CD4-positive, alpha-beta T cell treated with Interleukin-21 for 1 hour (primary cell): ENCODE results near the gene EFCAB12.
"Not testable (repeated sequence)": the region's sequence is repeated elsewhere in the genome, so short reads cannot be mapped to it uniquely, and the experiment has no call there.

Experiments
- DNase-seq: peaks from one replicate; pipeline ENCODE4 v3.0.0-alpha.2; 2020

EFCAB12 gene

GRCh38 chr3:129391583-129391982 is 36.9 kb downstream of the EFCAB12 start:
- not testable (repeated sequence) for DNase-seq

- DNase-seq: no peak
These were observed 38.9 kb downstream of the EFCAB12 start for GRCh38 chr3:129389572-129389937.

- not testable (repeated sequence) for DNase-seq
These were observed 39.5 kb downstream of the EFCAB12 start for GRCh38 chr3:129388791-129389571.

- DNase-seq: no peak
These were observed 40.9 kb downstream of the EFCAB12 start for GRCh38 chr3:129387487-129387886.

GRCh38 chr3:129386984-129387383 is 41.5 kb downstream of the EFCAB12 start:
- no peak for DNase-seq

GRCh38 chr3:129385507-129385906 is 42.9 kb downstream of the EFCAB12 start:
- DNase-seq: not testable (repeated sequence)

GRCh38 chr3:129384594-129385323 is 43.7 kb downstream of the EFCAB12 start:
- DNase-seq: no peak

GRCh38 chr3:129384103-129384502 is 44.3 kb downstream of the EFCAB12 start:
- DNase-seq: not testable (repeated sequence)

GRCh38 chr3:129383292-129383860 is 45.1 kb downstream of the EFCAB12 start:
- DNase-seq: peak; percentile 48

- no peak for DNase-seq
These were observed 46.1 kb downstream of the EFCAB12 start for GRCh38 chr3:129382366-129382765.

- DNase-seq: no peak
These were observed 48.7 kb downstream of the EFCAB12 start for GRCh38 chr3:129379582-129380358.

GRCh38 chr3:129378949-129379348 is 49.5 kb downstream of the EFCAB12 start:
- no peak for DNase-seq

- no peak for DNase-seq
These were observed 50.8 kb downstream of the EFCAB12 start for GRCh38 chr3:129377615-129378014.

GRCh38 chr3:129375099-129375498 is 53.3 kb downstream of the EFCAB12 start:
- DNase-seq: no peak

- DNase-seq: no peak
These were observed 57.2 kb downstream of the EFCAB12 start for GRCh38 chr3:129371041-129371826.

GRCh38 chr3:129370248-129370964 is 58.0 kb downstream of the EFCAB12 start:
- DNase-seq: no peak

- no peak for DNase-seq
These were observed 58.7 kb downstream of the EFCAB12 start for GRCh38 chr3:129369711-129370110.

GRCh38 chr3:129367821-129368220 is 60.6 kb downstream of the EFCAB12 start:
- no peak for DNase-seq

GRCh38 chr3:129366312-129366831 is 62.1 kb downstream of the EFCAB12 start:
- no peak for DNase-seq

GRCh38 chr3:129365296-129366136 is 62.9 kb downstream of the EFCAB12 start:
- no peak for DNase-seq
